H1 (cell line): ENCODE data around the gene DSC3. TPM values are rescaled to one million over a fixed set of nuclear protein-coding genes. Genes with fewer than 3 reads are reported as not detected.

Source experiments
- CTCF ChIA-PET: fragments of 300-600 bp; sonication (Branson Sonifier 250); formaldehyde crosslinking; loops from one replicate; lab custom pipeline; 2021; ENCODE audit not compliant: partially characterized antibody; lab: Charles Lee
- POLR2A ChIA-PET: fragments of 300-600 bp; sonication (Branson Sonifier 250); formaldehyde crosslinking; loops from one replicate; lab custom pipeline; 2021; ENCODE audit warnings: inconsistent platforms; ENCODE audit not compliant: partially characterized antibody; lab: Charles Lee
- DNase-seq, 2 experiments: peaks; one replicate each; pipeline versions ENCODE4 v3.0.0 to v3.0.0-alpha.2; 2010 to 2022; ENCODE audit warnings: low spot score in 2 of 2, low read depth in 1 of 2, mixed read lengths in 1 of 2
- FAIRE-seq: peaks from 2 replicates; lab custom pipeline; 2011; peaks lifted over from hg19 to GRCh38; lab: Jason Lieb, UNC
- H2AFZ ChIP-seq: 2 replicates; pipeline ENCODE4 v1.8.1; 2012; ENCODE audit warnings: low read length, inconsistent platforms
- H2AK5ac ChIP-seq: 2 replicates; pipeline ENCODE4 v1.6.1; 2013; ENCODE audit warnings: low read depth, low read length
- H2BK120ac ChIP-seq: replicated peaks from 2 replicates; pipeline ENCODE3; 2013; ENCODE audit warnings: low read depth, low read length, inconsistent platforms
- H2BK12ac ChIP-seq: 2 replicates; pipeline ENCODE4 v1.6.1; 2013; ENCODE audit warnings: low read depth, low read length
- H2BK15ac ChIP-seq: 2 replicates; pipeline ENCODE4 v1.6.1; 2013; ENCODE audit warnings: low read length
- H2BK20ac ChIP-seq: 2 replicates; pipeline ENCODE4 v1.6.1; 2013; ENCODE audit warnings: low read length
- H2BK5ac ChIP-seq: 2 replicates; pipeline ENCODE4 v1.6.1; 2013; ENCODE audit warnings: low read depth, low read length
- H3K14ac ChIP-seq: 2 replicates; pipeline ENCODE4 v1.6.1; 2013; ENCODE audit warnings: inconsistent platforms; ENCODE audit not compliant: insufficient read length
- H3K18ac ChIP-seq: 2 replicates; pipeline ENCODE4 v1.6.1; 2013; ENCODE audit warnings: low read length; ENCODE audit errors: extremely low read depth
- H3K23ac ChIP-seq: 2 replicates; pipeline ENCODE4 v1.6.1; 2013; ENCODE audit warnings: inconsistent platforms; ENCODE audit not compliant: insufficient read length
- H3K23me2 ChIP-seq: 2 replicates; pipeline ENCODE4 v1.6.1; 2013; ENCODE audit warnings: low read depth, low read length
- H3K27ac ChIP-seq: 2 replicates; pipeline ENCODE4 v1.6.1; 2011; ENCODE audit warnings: low read depth, low read length, inconsistent platforms
- H3K27me3 ChIP-seq, 4 experiments: replicated peaks in 1 of 4; 1 replicate in 1 of 4; 2 replicates in 3 of 4; pipeline versions ENCODE4 v1.6.1 to v1.8.1; 2011 to 2013; ENCODE audit warnings: low read length in 3 of 4, mild to moderate bottlenecking in 3 of 4, inconsistent platforms in 2 of 4, mixed read lengths in 2 of 4, moderate library complexity in 1 of 4; ENCODE audit not compliant: control insufficient read depth in 3 of 4, insufficient read depth in 3 of 4; ENCODE audit errors: extremely low read depth in 1 of 4
- H3K36me3 ChIP-seq, 4 experiments: 2 replicates each; pipeline versions ENCODE4 v1.6.1 to v1.8.1; 2011 to 2013; ENCODE audit warnings: mild to moderate bottlenecking in 4 of 4, low read length in 3 of 4, moderate library complexity in 2 of 4, control low read depth in 1 of 4, inconsistent platforms in 1 of 4; ENCODE audit not compliant: insufficient read depth in 4 of 4, control insufficient read depth in 2 of 4
- H3K4ac ChIP-seq: replicated peaks from 2 replicates; pipeline ENCODE3; 2013; ENCODE audit warnings: low read length, low read depth, mixed read lengths, inconsistent platforms; ENCODE audit not compliant: insufficient read length
- H3K4me1 ChIP-seq, 4 experiments: replicated peaks in 1 of 4; 1 replicate in 1 of 4; 2 replicates in 3 of 4; pipeline versions ENCODE4 v1.6.1 to v1.8.1; 2011 to 2013; ENCODE audit warnings: low read length in 3 of 4, inconsistent platforms in 2 of 4, mixed read lengths in 1 of 4; ENCODE audit not compliant: insufficient read depth in 4 of 4, control insufficient read depth in 3 of 4
- H3K4me2 ChIP-seq, 2 experiments: 2 replicates each; pipeline versions ENCODE4 v1.6.1 to v1.8.1; 2011 to 2013; ENCODE audit warnings: low read depth in 2 of 2, low read length in 2 of 2, control low read depth in 1 of 2, inconsistent platforms in 1 of 2, mild to moderate bottlenecking in 1 of 2; ENCODE audit not compliant: insufficient read depth in 1 of 2
- H3K4me3 ChIP-seq, 4 experiments: fragments of 200-600, 300-600 bp in 1 of 4; sonication (generic), shearing (Covaris generic), sonication (Bioruptor Twin) in 1 of 4; 2 replicates each; pipeline versions ENCODE4 v1.5.1 to v1.8.1; 2011 to 2016; ENCODE audit warnings: low read length in 4 of 4, low read depth in 3 of 4, control low read depth in 2 of 4, inconsistent platforms in 2 of 4, mild to moderate bottlenecking in 2 of 4, mixed read lengths in 1 of 4, moderate library complexity in 1 of 4; ENCODE audit not compliant: insufficient read depth in 2 of 4; ENCODE audit errors: extremely low read depth in 1 of 4
- H3K56ac ChIP-seq: replicated peaks from 2 replicates; pipeline ENCODE3; 2013; ENCODE audit warnings: low read depth, mild to moderate bottlenecking, mixed read lengths, low read length, inconsistent platforms; ENCODE audit not compliant: insufficient read length
- H3K79me1 ChIP-seq: 2 replicates; pipeline ENCODE4 v1.6.1; 2013; ENCODE audit warnings: low read depth, low read length, control low read depth
- H3K79me2 ChIP-seq, 2 experiments: 2 replicates each; pipeline versions ENCODE4 v1.6.1 to v1.8.1; 2012 to 2013; ENCODE audit warnings: low read length in 2 of 2, mild to moderate bottlenecking in 2 of 2, inconsistent platforms in 1 of 2; ENCODE audit not compliant: insufficient read depth in 2 of 2, control insufficient read depth in 1 of 2
- H3K9ac ChIP-seq, 4 experiments: replicated peaks in 1 of 4; 1 replicate in 1 of 4; 2 replicates in 3 of 4; pipeline versions ENCODE4 v1.6.1 to v1.8.1; 2011 to 2013; ENCODE audit warnings: low read depth in 3 of 4, low read length in 3 of 4, control low read depth in 2 of 4, mild to moderate bottlenecking in 2 of 4, moderate library complexity in 2 of 4, inconsistent platforms in 1 of 4; ENCODE audit errors: extremely low read depth in 1 of 4
- H3K9me3 ChIP-seq, 2 experiments: 2 replicates each; pipeline versions ENCODE4 v1.6.1 to v1.8.1; 2012 to 2013; ENCODE audit warnings: mild to moderate bottlenecking in 2 of 2, moderate library complexity in 2 of 2, control low read depth in 1 of 2, inconsistent platforms in 1 of 2, low read depth in 1 of 2, low read length in 1 of 2, mixed read lengths in 1 of 2; ENCODE audit not compliant: insufficient read depth in 2 of 2
- H4K20me1 ChIP-seq, 2 experiments: replicated peaks in 1 of 2; 2 replicates each; pipeline versions ENCODE3 to v1.8.1; 2011 to 2013; ENCODE audit warnings: inconsistent platforms in 2 of 2, low read length in 2 of 2, mild to moderate bottlenecking in 1 of 2; ENCODE audit not compliant: insufficient read depth in 2 of 2, control insufficient read depth in 1 of 2
- H4K5ac ChIP-seq: 2 replicates; pipeline ENCODE4 v1.6.1; 2013; ENCODE audit warnings: low read length, low read depth, mixed read lengths, inconsistent platforms; ENCODE audit not compliant: insufficient read length
- H4K8ac ChIP-seq: 2 replicates; pipeline ENCODE4 v1.8.0; 2013; ENCODE audit warnings: mild to moderate bottlenecking, moderate library complexity, low read length, inconsistent platforms; ENCODE audit not compliant: insufficient read depth; ENCODE audit errors: extremely low read depth
- H4K91ac ChIP-seq: replicated peaks from 2 replicates; pipeline ENCODE3; 2013; ENCODE audit warnings: low read length, mixed read lengths, inconsistent platforms; ENCODE audit not compliant: insufficient read length
- ASH2L ChIP-seq: fragments of 200-600, 300-600 bp; sonication (generic); IDR thresholded peaks from one replicate; pipeline ENCODE4 v1.7.1; 2017; ENCODE audit warnings: low read length
- BACH1 ChIP-seq: IDR thresholded peaks from 2 replicates; pipeline ENCODE4 v1.6.1; 2012; ENCODE audit warnings: low read length, improper control_type of control experiment
- CHD2 ChIP-seq: IDR thresholded peaks from 2 replicates; pipeline ENCODE4 v1.6.1; 2012; ENCODE audit warnings: low read length, improper control_type of control experiment
- FOSL1 ChIP-seq: IDR thresholded peaks from 2 replicates; pipeline ENCODE4 v1.6.1; 2011; ENCODE audit warnings: mild to moderate bottlenecking, low read depth, low read length, moderate library complexity; ENCODE audit not compliant: insufficient read depth
- NANOG ChIP-seq: IDR thresholded peaks from 2 replicates; pipeline ENCODE4 v1.6.1; 2011; ENCODE audit warnings: low read length, low read depth, mild to moderate bottlenecking, inconsistent platforms; ENCODE audit not compliant: insufficient read depth, poor library complexity, severe bottlenecking
- RAD21 ChIP-seq, 2 experiments: IDR thresholded peaks in 1 of 2; conservative IDR thresholded peaks in 1 of 2; 2 replicates each; pipeline ENCODE4 v1.6.1; 2011; ENCODE audit warnings: low read depth in 2 of 2, low read length in 2 of 2, improper control_type of control experiment in 1 of 2, inconsistent platforms in 1 of 2, mild to moderate bottlenecking in 1 of 2, moderate library complexity in 1 of 2
- RXRA ChIP-seq: IDR thresholded peaks from 2 replicates; pipeline ENCODE4 v1.6.1; 2011; ENCODE audit warnings: low read depth, mild to moderate bottlenecking, low read length, moderate library complexity; ENCODE audit not compliant: insufficient read depth
- SIN3A ChIP-seq, 2 experiments: IDR thresholded peaks in 1 of 2; conservative IDR thresholded peaks in 1 of 2; 2 replicates each; pipeline ENCODE4 v1.6.1; 2011 to 2012; ENCODE audit warnings: low read length in 2 of 2, improper control_type of control experiment in 1 of 2, low read depth in 1 of 2, mild to moderate bottlenecking in 1 of 2
- TAF1 ChIP-seq: IDR thresholded peaks from 2 replicates; pipeline ENCODE4 v1.6.1; 2011; ENCODE audit warnings: mild to moderate bottlenecking, low read depth, low read length
- YY1 ChIP-seq: IDR thresholded peaks from 2 replicates; pipeline ENCODE4 v1.6.1; 2011; ENCODE audit warnings: low read depth, mild to moderate bottlenecking, low read length
- WGBS, 2 experiments: shearing (Covaris generic) in 1 of 2; methylation state at CpG; one replicate each; pipeline versions ENCODE4 v1.1.6 to v1.1.7; 2013 to 2015; ENCODE audit warnings: low lambda C conversion rate in 2 of 2, mixed read lengths in 2 of 2, inconsistent platforms in 1 of 2, low coverage in 1 of 2, missing lambda C conversion rate in 1 of 2; ENCODE audit not compliant: insufficient replicate concordance in 2 of 2, insufficient coverage in 1 of 2, insufficient read length in 1 of 2; ENCODE audit errors: extremely low coverage in 1 of 2, missing lambda C conversion rate in 1 of 2; 5-methylcytosine and 5-hydroxymethylcytosine counted together
- polyA plus RNA-seq, 7 experiments: library from polyadenylated mRNA; depleted of rRNA in 3 of 7; stranded (reverse) in 5 of 7; unstranded in 2 of 7; fragments of >200 nt in 5 of 7; fragments of 200-250 nt in 2 of 7; gene quantifications; 1 replicate in 5 of 7; 2 replicates in 1 of 7; 4 replicates in 1 of 7; pipeline versions ENCODE4 v1.2.1 to v1.2.3, GENCODE V29; 2011 to 2013; ENCODE audit warnings: missing spikeins in 2 of 7, mixed read lengths in 2 of 7
- total RNA-seq: library from RNA; stranded (reverse); fragmentation: NEBNext Ultra II Directional; extraction: Animal tissue kit (Norgen Biotek cat#: 25700); gene quantifications from 2 replicates; pipeline ENCODE4 v1.2.1, GENCODE V29; 2021

The DSC3 gene
- total and polyA plus RNA-seq, 2 of the 8 experiments (the other 6 are each of a cell fraction or from before 2014, with no cell fraction given) = 0.70 to 3.7 TPM

DNA sequence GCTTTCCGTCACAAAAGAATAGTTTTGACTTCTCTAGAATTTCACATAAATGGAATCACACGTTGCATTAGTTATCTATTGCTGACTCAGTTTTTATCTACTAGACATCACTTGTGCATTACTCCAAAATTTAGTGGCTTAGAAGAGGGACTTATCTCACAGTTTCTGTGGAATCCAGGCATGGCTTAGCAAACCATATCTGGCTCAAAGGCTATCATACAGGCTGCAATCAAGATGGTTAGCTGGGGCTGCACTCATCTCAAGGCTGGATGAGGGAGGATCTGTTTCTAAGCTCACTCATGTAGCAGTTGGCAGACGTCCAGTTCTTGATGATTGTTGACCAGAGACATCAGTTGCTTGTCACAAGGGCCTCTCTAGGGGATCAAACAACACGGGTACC lies 6.6 kb upstream of the DSC3 start:
- H3K14ac ChIP-seq = no peak overlapping the region
- H3K36me3 ChIP-seq = no peaks in the 10 kb centered on the region
- FAIRE-seq = no peak
- DNase-seq = no peak
- H4K20me1 ChIP-seq = no peaks in the 10 kb centered on the region
- H3K4me2 ChIP-seq = no peak overlapping the region
- H3K23ac ChIP-seq = no peak overlapping the region
- H3K18ac ChIP-seq = no peak overlapping the region
- H2AFZ ChIP-seq = no peak overlapping the region
- no peak overlapping the region for H4K8ac ChIP-seq
- H4K5ac ChIP-seq = no peak overlapping the region
- no peak overlapping the region for H4K91ac ChIP-seq
- no peak overlapping the region for H2BK15ac ChIP-seq
- H3K56ac ChIP-seq = no peak overlapping the region
- H3K23me2 ChIP-seq = no peaks in the 10 kb centered on the region
- no peaks in the 10 kb centered on the region for H3K79me1 ChIP-seq
- peaks cover 2 to 7% (median 4%) of the 10 kb centered on the region in 4 experiments for H3K27me3 ChIP-seq
- no peak overlapping the region for H2AK5ac ChIP-seq
- no peak overlapping the region for H2BK5ac ChIP-seq
- H3K9me3 ChIP-seq = peaks cover 2% of the 10 kb centered on the region in 2 experiments; a peak in 1 of 4 replicates
- H2BK120ac ChIP-seq = no peak overlapping the region
- no peak overlapping the region for H3K4ac ChIP-seq
- H3K9ac ChIP-seq = no peak overlapping the region
- WGBS, 2 experiments = 91% methylated on average over 4 of the region's 4 CpGs; no CpG with 5 or more reads in 1 of the 2 experiments
- TF ChIP-seq CHD2 (no peak), TAF1 (no peak), ASH2L (no peak), YY1 (no peak), RAD21 (IDR thresholded peaks at IDR 0.05 in 1 of 2, conservative IDR thresholded peaks at IDR 0.05 in 1 of 2; ENCODE audit: low read depth in 2 of 2, low read length in 2 of 2) (no peak), RXRA (no peak), NANOG (no peak), SIN3A (conservative IDR thresholded peaks at IDR 0.05 in 1 of 2, IDR thresholded peaks at IDR 0.05 in 1 of 2; ENCODE audit: low read depth in 1 of 2, low read length in 2 of 2) (no peak), BACH1 (no peak), FOSL1 (no peak)
- TF ChIP-seq, all 59 proteins: peak for 0
- Histone ChIP-seq H2BK12ac (no peak overlapping the region), H3K79me2 (no peaks in the 10 kb centered on the region), H3K4me1 (no peaks in the 10 kb centered on the region), H3K27ac (no peak overlapping the region), H3K4me3 (no peak overlapping the region), H2BK20ac (no peak overlapping the region)
- POLR2A ChIA-PET = no interaction called here
- CTCF ChIA-PET = interaction anchor here (0.6 to 0.7 kb wide), 2 partner anchors 24 to 685 kb away, joined by 3 to 4 read pairs; no protein-coding TSS in a partner anchor
